GM12878 (cell line): ENCODE results near the gene ZNF581.

ENCODE experiments used
- CTCF ChIP-seq, 3 experiments: IDR thresholded peaks in 2 of 3; conservative IDR thresholded peaks in 1 of 3; 2 replicates each; pipeline ENCODE4 v1.5.1; 2011; ENCODE audit warnings: low read depth in 3 of 3, low read length in 3 of 3, mild to moderate bottlenecking in 3 of 3, control low read depth in 2 of 3, moderate library complexity in 2 of 3, inconsistent platforms in 1 of 3, mixed read lengths in 1 of 3; ENCODE audit not compliant: control insufficient read depth in 2 of 3, insufficient read depth in 1 of 3; ENCODE audit errors: extremely low read depth in 1 of 3
- EZH2 ChIP-seq: IDR thresholded peaks from 2 replicates; pipeline ENCODE4 v1.6.1; 2012; ENCODE audit warnings: low read depth, mild to moderate bottlenecking, control low read depth, inconsistent platforms, low read length, borderline replicate concordance; ENCODE audit not compliant: control insufficient read depth
- GABPA ChIP-seq: IDR thresholded peaks from 2 replicates; pipeline ENCODE4 v1.6.1; 2014; ENCODE audit warnings: antibody characterized with exemption, low read depth, mild to moderate bottlenecking, inconsistent platforms
- NFYA ChIP-seq: IDR thresholded peaks from 2 replicates; pipeline ENCODE4 v1.6.1; 2011; ENCODE audit warnings: low read depth, mild to moderate bottlenecking, low read length, improper control_type of control experiment, borderline replicate concordance
- NRF1 ChIP-seq: conservative IDR thresholded peaks from 2 replicates; pipeline ENCODE4 v1.6.1; 2011; ENCODE audit warnings: mild to moderate bottlenecking, low read depth, low read length, improper control_type of control experiment
- POLR2A ChIP-seq: IDR thresholded peaks from 2 replicates; pipeline ENCODE4 v1.6.1; 2011; ENCODE audit warnings: low read depth, mild to moderate bottlenecking, low read length
- RELA ChIP-seq: fragments of 450-650 bp; IDR thresholded peaks from 2 replicates; pipeline ENCODE4 v1.8.0; 2014; ENCODE audit warnings: borderline replicate concordance; ENCODE audit not compliant: partially characterized antibody
- REST ChIP-seq: IDR thresholded peaks from 2 replicates; pipeline ENCODE4 v1.6.1; 2012; ENCODE audit warnings: mild to moderate bottlenecking, low read depth, low read length
- SREBF1 ChIP-seq: IDR thresholded peaks from 2 replicates; pipeline ENCODE4 v1.6.1; 2012; ENCODE audit warnings: mild to moderate bottlenecking, low read length
- ZZZ3 ChIP-seq: IDR thresholded peaks from 2 replicates; pipeline ENCODE4 v1.6.1; 2011; ENCODE audit warnings: low read depth; ENCODE audit not compliant: control insufficient read depth, insufficient read length

- TF ChIP-seq NFYA (no peak), NRF1 (no peak), ZZZ3 (no peak), GABPA (no peak), RELA (no peak), SREBF1 (no peak), CTCF (IDR thresholded peaks at IDR 0.05 in 2 of 3, conservative IDR thresholded peaks at IDR 0.05 in 1 of 3; ENCODE audit: control insufficient read depth in 2 of 3, extremely low read depth in 1 of 3, insufficient read depth in 1 of 3, low read depth in 3 of 3, low read length in 3 of 3) (no peak), POLR2A (no peak; the same call in 1 of the 2 replicates), EZH2 (no peak), REST (no peak)
Measured at GRCh38 chr19:55666343-55667005, 23.0 kb downstream of the ZNF581 start.
